ENCODE data around the gene SH3PXD2A. TPM values are rescaled to one million over a fixed set of nuclear protein-coding genes. Genes with fewer than 3 reads are reported as not detected.

Gene SH3PXD2A
- total RNA-seq, 1 donor from 2014 or later: 50.3 TPM

- no peak for DNase-seq (ENCODE audit: low spot score)
These were observed 271.5 kb downstream of the SH3PXD2A start for GRCh38 chr10:103583871-103584215.

GRCh38 chr10:103582331-103583123, 272.8 kb downstream of the SH3PXD2A start:
- no peak for DNase-seq (ENCODE audit: low spot score)

DNA sequence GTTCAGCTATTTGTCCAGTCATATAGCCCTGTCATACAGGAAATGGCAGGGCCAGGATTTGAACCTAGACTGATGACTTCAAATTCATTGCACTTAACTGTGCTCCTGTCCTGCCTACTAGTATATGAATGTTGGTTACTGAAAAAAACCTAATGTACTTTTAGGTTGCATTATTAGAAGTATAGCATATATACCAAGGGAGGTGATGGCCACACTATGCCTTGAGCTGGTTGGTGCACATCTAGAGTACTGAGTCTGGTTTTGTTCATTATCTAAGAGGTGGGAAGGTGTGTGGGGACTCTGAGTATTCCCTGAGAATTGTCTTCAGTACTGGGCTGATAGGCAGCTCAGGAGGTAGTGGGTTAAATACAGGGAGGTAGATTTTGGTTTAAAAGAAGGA, 273.9 kb downstream of the SH3PXD2A start:
- no peak for DNase-seq (ENCODE audit: low spot score)

GRCh38 chr10:103580430-103580829, 274.9 kb downstream of the SH3PXD2A start:
- DNase-seq (ENCODE audit: low spot score): no peak

DNA sequence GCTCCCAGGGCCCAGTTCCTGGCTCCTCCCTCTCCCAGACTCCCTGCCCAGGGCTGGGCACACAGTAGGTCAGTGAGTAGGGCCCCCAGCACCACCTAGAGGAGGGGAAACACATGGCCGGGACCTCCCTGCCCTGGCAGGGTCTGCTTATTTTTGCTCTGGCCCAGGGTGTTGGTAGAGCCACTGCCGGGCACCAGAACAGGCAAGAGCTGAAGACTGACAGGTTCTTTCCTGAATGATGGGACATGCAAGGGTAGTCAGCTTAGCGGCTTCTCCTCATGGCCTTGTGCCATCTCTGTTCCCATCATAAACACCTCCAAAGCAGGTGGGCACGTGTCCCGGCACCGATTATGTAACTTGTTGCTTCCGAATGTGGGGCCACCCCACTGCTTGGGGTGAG, 275.4 kb downstream of the SH3PXD2A start:
- no peak for DNase-seq (ENCODE audit: low spot score)

- no peak for DNase-seq (ENCODE audit: low spot score)
These were observed 276.5 kb downstream of the SH3PXD2A start for GRCh38 chr10:103578782-103579382.

DNA sequence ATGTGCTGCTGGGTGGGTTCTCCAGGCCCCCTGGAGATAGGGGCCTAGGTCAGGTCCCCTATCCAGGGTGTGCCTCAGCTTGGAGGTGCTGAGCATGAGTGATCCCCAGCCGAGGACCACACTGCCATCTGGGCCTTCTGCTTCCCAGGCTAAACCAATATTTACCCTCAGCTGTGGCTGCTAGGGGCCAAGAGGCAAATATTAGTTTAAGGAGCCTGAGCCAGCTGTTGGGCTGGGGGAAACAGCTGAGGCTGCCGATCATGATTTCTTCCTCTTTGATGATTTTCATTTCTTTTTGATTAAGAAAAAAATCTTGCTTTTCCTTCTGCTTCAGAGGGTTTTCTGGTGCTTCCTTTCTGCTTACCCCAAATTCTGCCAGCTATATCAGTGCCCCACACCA, 278.5 kb downstream of the SH3PXD2A start:
- no peak for DNase-seq (ENCODE audit: low spot score)

DNA sequence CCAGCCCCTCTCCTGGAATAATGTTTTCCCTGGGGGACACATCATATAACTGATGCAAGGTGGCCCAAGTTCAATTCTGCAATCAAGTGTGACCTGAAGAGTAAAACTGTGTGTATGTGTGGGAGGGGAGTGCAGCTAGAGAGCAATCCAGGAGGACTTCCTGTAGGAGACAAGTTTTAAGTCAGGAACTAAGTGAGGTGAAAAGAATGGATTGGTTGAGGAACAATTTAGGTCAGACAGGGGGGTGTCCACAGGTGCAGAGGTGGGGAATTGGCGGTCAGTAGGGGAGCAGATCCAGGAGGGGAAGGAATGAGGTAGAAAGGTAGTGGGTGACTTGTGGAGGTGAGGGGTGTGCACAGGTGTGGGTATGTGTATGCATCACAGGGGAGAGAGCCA, 279.3 kb downstream of the SH3PXD2A start:
- DNase-seq (ENCODE audit: low spot score): no peak

DNA sequence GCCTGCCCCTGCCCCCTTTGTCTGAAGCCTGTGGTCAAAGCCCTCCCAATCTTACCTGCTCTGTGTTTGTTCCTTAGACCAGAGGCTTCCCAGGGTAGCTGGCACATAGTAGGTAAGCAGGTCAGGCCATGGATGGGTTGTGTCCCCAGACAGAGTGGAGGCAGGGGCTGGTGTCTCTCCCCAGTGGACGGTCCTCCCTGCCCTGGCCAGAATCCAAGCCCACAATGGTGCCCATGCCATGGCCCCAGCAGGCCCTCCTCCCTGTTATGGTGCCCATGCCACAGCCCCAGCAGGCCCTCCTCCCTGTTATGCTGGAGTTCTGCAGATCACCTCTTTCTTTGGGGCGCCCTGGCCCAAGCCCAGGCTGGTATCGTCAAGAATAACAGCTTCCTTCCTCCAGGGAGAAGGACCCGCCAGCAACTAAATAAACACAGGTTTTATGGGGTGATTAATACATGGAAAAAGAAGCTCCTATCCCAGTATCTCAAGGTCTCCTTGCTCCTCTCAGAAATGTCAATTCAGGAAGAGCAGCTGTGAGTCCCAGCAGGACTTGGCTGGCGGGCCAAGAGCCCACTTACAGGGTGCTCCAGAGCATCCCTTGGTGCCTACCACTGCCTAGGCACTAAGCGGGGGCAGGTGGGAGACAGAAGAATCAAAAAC, 279.8 kb downstream of the SH3PXD2A start:
- DNase-seq (ENCODE audit: low spot score): no peak

DNA sequence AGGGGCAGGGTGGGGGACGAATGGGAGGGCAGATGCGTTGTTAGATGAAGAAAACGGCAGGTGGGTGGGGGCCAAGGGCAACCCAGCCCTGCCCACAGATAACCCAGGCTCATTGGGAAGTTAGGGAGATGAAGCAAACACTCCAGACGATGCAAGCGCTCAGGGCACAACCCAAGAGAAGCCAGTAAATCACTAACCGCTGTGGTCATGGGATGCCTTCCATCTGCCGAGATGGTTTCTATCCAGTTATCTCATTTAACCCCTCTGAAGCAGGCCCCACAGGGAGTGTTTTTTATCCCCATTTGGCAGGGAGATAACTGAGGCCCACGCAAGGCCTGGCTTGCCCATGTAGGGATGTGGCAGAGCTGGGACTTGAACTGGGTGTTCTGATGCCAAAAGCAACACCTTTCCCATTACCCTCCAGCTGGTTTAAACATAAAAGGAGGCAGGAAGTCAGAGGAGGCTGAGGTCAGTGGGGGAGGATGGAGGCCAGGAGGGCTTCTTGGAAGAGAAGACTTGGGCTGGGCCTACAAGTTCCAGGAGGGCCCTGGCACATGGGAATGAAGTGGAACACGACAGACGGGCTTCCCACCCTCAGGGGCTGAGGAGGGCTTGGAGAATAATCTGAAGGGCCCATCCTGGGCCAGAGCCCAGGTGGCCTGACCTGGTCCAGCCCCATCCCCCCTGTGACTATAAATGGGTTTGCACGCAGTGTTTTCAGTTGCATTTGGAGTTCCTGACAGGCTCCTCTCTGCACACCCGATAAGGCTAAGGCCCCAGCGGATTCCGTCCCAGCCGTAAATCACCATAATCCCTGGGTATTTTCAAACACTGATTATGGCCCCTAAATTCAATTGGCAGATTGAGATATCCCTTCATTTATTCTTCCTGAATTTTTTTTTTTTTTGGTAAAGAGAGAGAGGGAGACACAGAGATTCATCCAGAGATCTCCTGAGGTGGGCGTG, 281.0 kb downstream of the SH3PXD2A start:
- DNase-seq (ENCODE audit: low spot score): no peak

GRCh38 chr10:103573205-103573487, 282.2 kb downstream of the SH3PXD2A start:
- no peak for DNase-seq (ENCODE audit: low spot score)

DNA sequence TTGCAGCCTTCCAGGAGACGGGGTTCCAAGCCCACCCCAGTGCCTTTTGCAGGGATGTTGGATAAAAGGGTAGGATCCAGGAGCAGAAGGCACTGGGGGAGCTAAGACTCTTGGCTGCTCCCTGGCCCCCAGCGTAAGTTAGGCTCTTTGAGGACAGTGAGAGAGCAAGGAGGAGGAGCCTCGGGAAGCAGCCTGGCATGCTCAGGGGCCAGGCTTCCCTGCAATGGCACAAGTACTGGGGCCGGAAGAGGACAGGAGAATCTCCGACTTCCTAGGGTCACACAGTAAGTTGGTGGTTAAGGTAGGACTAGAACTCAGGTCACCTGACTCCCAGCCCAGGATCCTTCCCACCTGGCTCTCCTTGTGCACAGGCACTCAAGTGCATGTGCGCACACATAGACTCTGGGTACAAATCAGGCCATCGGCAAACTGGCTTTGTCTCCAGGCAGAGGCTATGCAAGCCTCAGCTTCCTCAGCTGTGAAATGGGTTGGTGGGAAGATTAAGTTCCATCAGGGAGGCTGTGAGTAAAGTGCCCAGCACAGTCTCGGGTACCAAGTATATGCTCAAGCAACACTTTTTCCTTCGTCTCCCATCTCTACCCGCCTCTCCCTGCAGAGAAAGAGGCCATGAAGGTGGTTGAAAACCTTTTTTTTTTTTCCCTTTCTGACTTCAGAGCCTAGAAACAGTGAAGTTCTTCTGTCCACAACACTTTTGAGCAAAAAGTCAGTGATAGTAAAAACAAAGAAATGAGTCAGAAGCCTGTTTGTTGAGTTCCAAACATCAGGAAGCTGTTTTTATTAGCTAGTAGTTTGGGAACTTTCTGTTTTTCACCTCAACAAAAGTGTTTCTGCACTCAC, 282.8 kb downstream of the SH3PXD2A start:
- no peak for DNase-seq (ENCODE audit: low spot score)

DNA sequence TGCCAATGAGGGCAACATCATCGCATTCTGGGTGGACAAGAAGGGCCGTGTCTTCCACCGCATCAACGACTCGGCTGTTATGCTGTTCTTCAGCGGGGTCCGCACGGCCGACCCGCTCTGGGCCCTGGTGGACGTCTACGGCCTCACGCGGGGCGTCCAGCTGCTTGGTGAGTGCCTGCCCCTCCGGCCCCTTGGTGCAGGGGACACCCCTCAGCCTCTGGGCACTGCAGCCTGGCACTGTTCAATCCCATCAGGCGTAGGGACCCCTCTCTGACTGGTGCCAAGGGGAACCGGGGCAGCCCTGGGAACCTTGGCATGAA, 283.8 kb downstream of the SH3PXD2A start:
- no peak for DNase-seq (ENCODE audit: low spot score)

DNA sequence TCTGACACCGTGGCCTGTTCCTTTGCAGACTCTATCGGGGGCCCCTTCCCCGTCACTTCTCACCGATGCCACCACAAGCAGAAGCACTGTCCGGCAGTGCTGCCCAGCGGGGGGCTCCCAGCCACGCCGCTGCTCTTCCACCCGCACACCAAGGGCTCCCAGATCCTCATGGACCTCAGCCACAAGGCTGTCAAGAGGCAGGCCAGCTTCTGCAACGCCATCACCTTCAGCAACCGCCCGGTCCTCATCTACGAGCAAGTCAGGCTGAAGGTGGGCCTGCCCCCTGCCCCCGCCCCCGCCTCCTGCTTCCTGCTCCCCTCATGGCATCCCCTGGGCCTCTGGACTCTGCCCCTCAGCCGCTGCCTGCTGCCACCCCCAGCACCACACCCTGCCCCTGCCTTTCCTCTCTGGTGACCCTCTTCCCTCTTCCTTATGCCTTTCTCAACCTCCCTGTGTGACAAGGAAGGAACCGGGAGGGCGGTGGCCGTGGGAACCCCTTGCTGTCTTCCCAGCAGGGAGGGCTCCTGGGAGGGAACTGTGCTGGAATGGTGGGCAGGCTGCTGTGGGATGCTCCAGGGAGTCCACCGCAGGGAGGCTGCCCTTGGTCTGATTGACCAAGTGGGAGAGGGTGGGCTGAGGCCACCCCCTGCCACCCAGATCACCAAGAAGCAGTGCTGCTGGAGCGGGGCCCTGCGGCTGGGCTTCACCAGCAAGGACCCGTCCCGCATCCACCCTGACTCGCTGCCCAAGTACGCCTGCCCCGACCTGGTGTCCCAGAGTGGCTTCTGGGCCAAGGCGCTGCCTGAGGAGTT, 284.3 kb downstream of the SH3PXD2A start:
- DNase-seq (ENCODE audit: low spot score): no peak

GRCh38 chr10:103569896-103570295, 285.5 kb downstream of the SH3PXD2A start:
- no peak for DNase-seq (ENCODE audit: low spot score)

- no peak for DNase-seq (ENCODE audit: low spot score)
These were observed 286.9 kb downstream of the SH3PXD2A start for GRCh38 chr10:103568505-103568904.

- DNase-seq (ENCODE audit: low spot score): no peak
These were observed 288.8 kb downstream of the SH3PXD2A start for GRCh38 chr10:103566536-103566935.

DNA sequence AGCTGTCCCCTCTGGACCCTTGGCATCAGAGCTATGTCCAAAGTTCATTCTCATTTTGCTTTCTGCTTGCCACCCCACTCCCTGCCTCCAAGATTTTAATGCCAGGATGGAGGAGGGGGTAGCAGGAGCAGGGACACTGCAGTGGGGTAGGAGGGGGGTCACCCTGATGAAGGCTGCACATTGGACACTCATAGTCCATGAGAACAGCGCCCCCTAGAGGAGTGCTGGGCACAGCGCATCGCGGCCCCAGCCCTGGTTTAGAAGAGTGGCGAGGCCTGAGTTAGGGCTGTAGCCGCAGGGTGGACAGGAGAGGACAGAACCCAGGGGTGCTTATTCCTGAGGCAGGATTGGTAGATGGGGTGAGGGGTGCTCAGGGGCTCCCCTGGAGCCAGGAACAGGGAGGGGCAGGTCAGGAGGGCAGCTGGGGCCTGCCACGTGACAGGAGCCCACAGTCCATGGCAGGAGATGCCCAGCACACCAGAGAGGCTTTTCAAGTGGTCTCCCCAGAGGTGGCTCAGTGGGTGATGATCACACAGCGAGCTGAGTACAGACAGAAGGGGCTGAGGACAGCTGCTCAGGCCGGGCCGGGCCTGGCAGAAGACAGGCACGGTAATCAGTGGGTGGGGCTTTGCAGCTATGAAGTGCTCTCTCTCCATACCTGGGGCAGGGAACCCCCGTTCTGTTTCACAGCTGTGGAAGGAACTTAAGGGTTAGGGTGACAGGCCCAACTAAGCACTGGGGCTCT, 290.4 kb downstream of the SH3PXD2A start:
- no peak for DNase-seq (ENCODE audit: low spot score)

GRCh38 chr10:103564116-103564501, 291.3 kb downstream of the SH3PXD2A start:
- no peak for DNase-seq (ENCODE audit: low spot score)
